K562 (cell line): Measurements from ENCODE around the gene CDPF1. TPM values are rescaled to one million over a fixed set of nuclear protein-coding genes. Genes with fewer than 3 reads are reported as not detected.

Source experiments
- ATAC-seq: fragments of 200-7000 bp; cut with Tn5 transposase; 3 replicates; pipeline ENCODE4 v1.9.1; 2020; ENCODE audit warnings: moderate library complexity
- BruUV-seq: library from RNA; stranded (reverse); fragments of 400-500 nt; replicated peaks from 2 replicates; lab custom pipeline; 2021; lab: Mats Ljungman, UMichigan
- CTCF ChIA-PET: fragments of 300-600 bp; formaldehyde crosslinking; extraction: SDS; loops from one replicate; lab custom pipeline; 2021; ENCODE audit warnings: low intra/inter-chr PET ratio; lab: Yijun Ruan, JAX
- POLR2A ChIA-PET: fragments of 300-600, 350-650 bp; sonication (Branson Sonifier 250); formaldehyde crosslinking; extraction: SDS; loops from one replicate; lab custom pipeline; 2021; ENCODE audit warnings: antibody characterized with exemption, inconsistent platforms; lab: Yijun Ruan, JAX
- DNase-seq, 4 experiments: peaks; one replicate each; pipeline versions ENCODE4 v3.0.0 to v3.0.0-alpha.2; 2011 to 2018; ENCODE audit warnings: low spot score in 3 of 4, mixed read lengths in 3 of 4; ENCODE audit errors: extremely low read depth in 1 of 4
- FAIRE-seq: peaks from 2 replicates; lab custom pipeline; 2011; peaks lifted over from hg19 to GRCh38; lab: Jason Lieb, UNC
- H2AFZ ChIP-seq: 2 replicates; pipeline ENCODE4 v1.6.0; 2011; ENCODE audit warnings: low read depth, low read length, control low read depth, inconsistent platforms
- H3K27ac ChIP-seq: fragments of 200-600 bp; 3 replicates; pipeline ENCODE4 v1.8.0; 2011; ENCODE audit warnings: low read depth, mild to moderate bottlenecking, control low read depth, inconsistent platforms, low read length, moderate library complexity, mixed read lengths; ENCODE audit errors: extremely low read depth
- H3K27me3 ChIP-seq, 2 experiments: fragments of 300-600 bp in 1 of 2; 2 replicates in 1 of 2; 3 replicates in 1 of 2; pipeline versions ENCODE4 v1.6.0 to v1.8.0; 2011; ENCODE audit warnings: inconsistent platforms in 2 of 2, low read length in 2 of 2, mild to moderate bottlenecking in 1 of 2, mixed read lengths in 1 of 2, moderate library complexity in 1 of 2; ENCODE audit not compliant: control insufficient read depth in 2 of 2, insufficient read depth in 2 of 2
- H3K36me3 ChIP-seq: fragments of 300-600 bp; 3 replicates; pipeline ENCODE4 v1.8.0; 2011; ENCODE audit warnings: mild to moderate bottlenecking, low read length, inconsistent platforms; ENCODE audit not compliant: control insufficient read depth, insufficient read depth
- H3K4me1 ChIP-seq, 2 experiments: fragments of 200-600 bp in 1 of 2; replicated peaks in 1 of 2; 2 replicates in 1 of 2; 3 replicates in 1 of 2; pipeline versions ENCODE4 v1.5.1 to v1.8.0; 2011; ENCODE audit warnings: inconsistent platforms in 2 of 2, low read length in 2 of 2, mild to moderate bottlenecking in 1 of 2, mixed read lengths in 1 of 2, moderate library complexity in 1 of 2; ENCODE audit not compliant: control insufficient read depth in 2 of 2, insufficient read depth in 2 of 2
- H3K4me2 ChIP-seq: 2 replicates; pipeline ENCODE4 v1.6.1; 2011; ENCODE audit warnings: low read length, control low read depth, inconsistent platforms, mixed read lengths; ENCODE audit not compliant: insufficient read depth
- H3K4me3 ChIP-seq: fragments of 200-600 bp; sonication (generic), shearing (Covaris generic); 2 replicates; pipeline ENCODE4 v1.5.1; 2016; ENCODE audit warnings: control low read depth, inconsistent platforms
- H3K79me2 ChIP-seq: fragments of 200-600 bp; 3 replicates; pipeline ENCODE4 v1.8.0; 2011; ENCODE audit warnings: low read length, inconsistent platforms; ENCODE audit not compliant: control insufficient read depth, insufficient read depth
- H3K9ac ChIP-seq, 2 experiments: 2 replicates each; pipeline versions ENCODE4 v1.6.0 to v1.6.1; 2011; ENCODE audit warnings: low read depth in 2 of 2, low read length in 2 of 2, control low read depth in 1 of 2, inconsistent platforms in 1 of 2, mild to moderate bottlenecking in 1 of 2, mixed read lengths in 1 of 2; ENCODE audit not compliant: insufficient read depth in 1 of 2
- H3K9me1 ChIP-seq: one replicate; pipeline ENCODE4 v1.6.0; 2011; ENCODE audit warnings: inconsistent platforms, mild to moderate bottlenecking, low read length, moderate library complexity; ENCODE audit not compliant: control insufficient read depth, insufficient read depth
- H3K9me3 ChIP-seq: replicated peaks from 2 replicates; pipeline ENCODE4 v1.5.1; 2011; ENCODE audit warnings: low read depth, low read length, inconsistent platforms; ENCODE audit not compliant: control insufficient read depth, insufficient read depth
- H4K20me1 ChIP-seq: replicated peaks from 2 replicates; pipeline ENCODE4 v1.6.1; 2011; ENCODE audit warnings: low read length, inconsistent platforms, mixed read lengths; ENCODE audit not compliant: control insufficient read depth, insufficient read depth
- BRCA1 ChIP-seq, 2 experiments: fragments of 450-650 bp in 1 of 2; sonication (generic) in 1 of 2; formaldehyde crosslinking in 1 of 2; IDR thresholded peaks; 2 replicates each; pipeline versions ENCODE4 v1.5.0 to v1.6.1; 2017 to 2020; ENCODE audit warnings: mild to moderate bottlenecking in 1 of 2, missing genetic modification reagents in 1 of 2
- ETV6 ChIP-seq, 3 experiments: fragments of 150-350 bp in 1 of 3; sonication (generic) in 1 of 3; formaldehyde crosslinking in 1 of 3; IDR thresholded peaks; 2 replicates each; pipeline versions ENCODE4 v1.6.1 to v1.8.0; 2014 to 2022; ENCODE audit warnings: borderline replicate concordance in 2 of 3, low read depth in 2 of 3, antibody characterized with exemption in 1 of 3, low read length in 1 of 3, mild to moderate bottlenecking in 1 of 3, missing genetic modification reagents in 1 of 3
- NFIX ChIP-seq: fragments of 250-450 bp; sonication (Bioruptor Pico); IDR thresholded peaks from 2 replicates; pipeline ENCODE4 v1.4.0; 2020; ENCODE audit warnings: low read depth, mild to moderate bottlenecking, moderate library complexity
- ZNF699 ChIP-seq: fragments of 250-450 bp; sonication (Bioruptor Pico); IDR thresholded peaks from 2 replicates; pipeline ENCODE4 v1.8.0; 2021; ENCODE audit warnings: mild to moderate bottlenecking, moderate library complexity; ENCODE audit not compliant: insufficient replicate concordance
- ZNF766 ChIP-seq: fragments of 200-800 bp; sonication (Bioruptor generic); conservative IDR thresholded peaks from 2 replicates; pipeline ENCODE4 v1.6.1; 2016; ENCODE audit warnings: missing genetic modification characterization, missing compliant biosample characterization
- WGBS: fragments of 100-300 bp; shearing (Covaris generic); methylation state at CpG from one replicate; pipeline ENCODE4 v1.1.6; 2016; ENCODE audit warnings: low coverage, mixed read lengths; ENCODE audit not compliant: insufficient coverage; ENCODE audit errors: missing lambda C conversion rate; 5-methylcytosine and 5-hydroxymethylcytosine counted together
- in situ Hi-C: fragments of 300-500 bp; cut with MboI; formaldehyde crosslinking; loops from 4 replicates; pipeline ENCODE4 v1.15.0; 2018; ENCODE audit warnings: inconsistent platforms, mixed read lengths
- intact Hi-C: fragments of 100-400 bp; cut with micrococcal nuclease; formaldehyde crosslinking; loops from 2 replicates; pipeline ENCODE4 v1.14.2; 2022
- polyA plus RNA-seq, 8 experiments: library from polyadenylated mRNA; depleted of rRNA in 4 of 8; stranded (reverse) in 5 of 8; unstranded in 3 of 8; fragments of >200 nt; fragmentation: Nextera tagmentation in 2 of 8; fragmentation: Illumina TruSeq in 1 of 8; extraction: Ambion mirVana in 2 of 8; extraction: Trizol in 1 of 8; gene quantifications; 2 replicates each; pipeline versions ENCODE4 v1.2.1 to v1.2.3, GENCODE V29; 2011 to 2014; ENCODE audit warnings: inconsistent platforms in 1 of 8, missing spikeins in 1 of 8
- total RNA-seq, 7 experiments: library from RNA; depleted of rRNA in 6 of 7; stranded (reverse); fragments of >200 nt in 6 of 7; fragmentation: Illumina TruSeq in 2 of 7; extraction: Trizol in 2 of 7; gene quantifications; 2 replicates each; pipeline versions ENCODE4 v1.2.1 to v1.2.3, GENCODE V29; 2011 to 2021; ENCODE audit warnings: low replicate concordance in 1 of 7
- TF ChIP-seq, protein P1 (sequence below), 2 experiments: fragments of 450-650 bp in 1 of 2; sonication (generic) in 1 of 2; formaldehyde crosslinking in 1 of 2; IDR thresholded peaks in 1 of 2; conservative IDR thresholded peaks in 1 of 2; 2 replicates each; pipeline versions ENCODE4 v1.6.1 to v1.8.1; 2016 to 2023; ENCODE audit warnings: mild to moderate bottlenecking in 2 of 2, moderate library complexity in 2 of 2, inconsistent platforms in 1 of 2, missing genetic modification reagents in 1 of 2
- TF ChIP-seq, protein P2 (sequence below): fragments of 450-650 bp; formaldehyde crosslinking; IDR thresholded peaks from 2 replicates; pipeline ENCODE4 v1.4.0; 2020; ENCODE audit warnings: mild to moderate bottlenecking, moderate library complexity
- TF ChIP-seq, protein P3 (sequence below): sonication (generic); formaldehyde crosslinking; IDR thresholded peaks from 2 replicates; pipeline ENCODE4 v1.5.0; 2020; ENCODE audit warnings: missing genetic modification reagents

CDPF1 gene
- total and polyA plus RNA-seq, 9 of the 15 experiments (the other 6 are each of a cell fraction or from before 2014, with no cell fraction given) = 0.84 to 19.5 (median 9.1) TPM

GRCh38 chr22:46272196-46272595 lies 22.1 kb upstream of the CDPF1 start (continued):
- TF ChIP-seq, protein P1, sequence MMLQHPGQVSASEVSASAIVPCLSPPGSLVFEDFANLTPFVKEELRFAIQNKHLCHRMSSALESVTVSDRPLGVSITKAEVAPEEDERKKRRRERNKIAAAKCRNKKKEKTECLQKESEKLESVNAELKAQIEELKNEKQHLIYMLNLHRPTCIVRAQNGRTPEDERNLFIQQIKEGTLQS (IDR thresholded peaks at IDR 0.05) = no peak
- TF ChIP-seq, protein P1 (CRISPR knock-in tag; conservative IDR thresholded peaks at IDR 0.05) = no peak
- TF ChIP-seq BRCA1 (IDR thresholded peaks at IDR 0.05) (no peak), BRCA1 (CRISPR knock-in tag; IDR thresholded peaks at IDR 0.05) (no peak), ZNF699 (CRISPR knock-in tag) (no peak), ZNF766 (CRISPR knock-in tag) (no peak), NFIX (CRISPR knock-in tag) (no peak)

GRCh38 chr22:46269564-46269963 lies 19.5 kb upstream of the CDPF1 start:
- TF ChIP-seq, protein P2, sequence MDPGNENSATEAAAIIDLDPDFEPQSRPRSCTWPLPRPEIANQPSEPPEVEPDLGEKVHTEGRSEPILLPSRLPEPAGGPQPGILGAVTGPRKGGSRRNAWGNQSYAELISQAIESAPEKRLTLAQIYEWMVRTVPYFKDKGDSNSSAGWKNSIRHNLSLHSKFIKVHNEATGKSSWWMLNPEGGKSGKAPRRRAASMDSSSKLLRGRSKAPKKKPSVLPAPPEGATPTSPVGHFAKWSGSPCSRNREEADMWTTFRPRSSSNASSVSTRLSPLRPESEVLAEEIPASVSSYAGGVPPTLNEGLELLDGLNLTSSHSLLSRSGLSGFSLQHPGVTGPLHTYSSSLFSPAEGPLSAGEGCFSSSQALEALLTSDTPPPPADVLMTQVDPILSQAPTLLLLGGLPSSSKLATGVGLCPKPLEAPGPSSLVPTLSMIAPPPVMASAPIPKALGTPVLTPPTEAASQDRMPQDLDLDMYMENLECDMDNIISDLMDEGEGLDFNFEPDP (CRISPR knock-in tag) = no peak
- TF ChIP-seq, protein P3, sequence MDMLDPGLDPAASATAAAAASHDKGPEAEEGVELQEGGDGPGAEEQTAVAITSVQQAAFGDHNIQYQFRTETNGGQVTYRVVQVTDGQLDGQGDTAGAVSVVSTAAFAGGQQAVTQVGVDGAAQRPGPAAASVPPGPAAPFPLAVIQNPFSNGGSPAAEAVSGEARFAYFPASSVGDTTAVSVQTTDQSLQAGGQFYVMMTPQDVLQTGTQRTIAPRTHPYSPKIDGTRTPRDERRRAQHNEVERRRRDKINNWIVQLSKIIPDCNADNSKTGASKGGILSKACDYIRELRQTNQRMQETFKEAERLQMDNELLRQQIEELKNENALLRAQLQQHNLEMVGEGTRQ = no peak
- no peak for TF ChIP-seq ETV6 (IDR thresholded peaks at IDR 0.05; ENCODE audit: borderline replicate concordance in 1 of 2, low read depth in 2 of 2, low read length in 1 of 2)
- TF ChIP-seq ETV6 (CRISPR knock-in tag; IDR thresholded peaks at IDR 0.05; ENCODE audit: borderline replicate concordance) = no peak
- in situ Hi-C loops = no loop called here

More at GRCh38 chr22:46269564-46269963, 19.5 kb upstream of the CDPF1 start:
- no TSS peak for BruUV-seq
- whole genome bisulfite sequencing = 91% methylated on average over 7 of the region's 11 CpGs
- H3K9me1 ChIP-seq = peaks cover 2% of the 10 kb centered on the region
- no peak for FAIRE-seq
- ChIA-PET POLR2A (interaction anchor here (0.6 to 3.6 kb wide), 7 partner anchors 10 to 312 kb away, joined by 3 to 28 read pairs (median 3); no protein-coding TSS in a partner anchor), CTCF (no interaction called here)
- H3K4me1 ChIP-seq = peaks cover 0 to 24% of the 10 kb centered on the region in 2 experiments; a peak in 4 of 5 replicates
- H3K4me3 ChIP-seq = no peak overlapping the region
- H4K20me1 ChIP-seq = no peaks in the 10 kb centered on the region
- H3K79me2 ChIP-seq = peaks cover 17% of the 10 kb centered on the region
- H3K4me2 ChIP-seq = peak overlapping the region; percentile 84
- intact Hi-C loops = no loop called here
- no peak for ATAC-seq
- no peak overlapping the region for H2AFZ ChIP-seq
- H3K9ac ChIP-seq = peak overlapping the region in 1 of 2 experiments; percentile 35; a peak in 1 of 4 replicates
- no peak overlapping the region for H3K27ac ChIP-seq
- H3K36me3 ChIP-seq = peaks cover 28% of the 10 kb centered on the region; the same call in 2 of the 3 replicates
- H3K9me3 ChIP-seq = no peaks in the 10 kb centered on the region; the same call in 1 of the 2 replicates
- DNase-seq = no peak
- no peaks in the 10 kb centered on the region for H3K27me3 ChIP-seq
